ENCODE data around the gene FCRL3.
"Not testable (repeated sequence)": the region's sequence is repeated elsewhere in the genome, so short reads cannot be mapped to it uniquely, and the experiment has no call there.

FCRL3 gene, protein sequence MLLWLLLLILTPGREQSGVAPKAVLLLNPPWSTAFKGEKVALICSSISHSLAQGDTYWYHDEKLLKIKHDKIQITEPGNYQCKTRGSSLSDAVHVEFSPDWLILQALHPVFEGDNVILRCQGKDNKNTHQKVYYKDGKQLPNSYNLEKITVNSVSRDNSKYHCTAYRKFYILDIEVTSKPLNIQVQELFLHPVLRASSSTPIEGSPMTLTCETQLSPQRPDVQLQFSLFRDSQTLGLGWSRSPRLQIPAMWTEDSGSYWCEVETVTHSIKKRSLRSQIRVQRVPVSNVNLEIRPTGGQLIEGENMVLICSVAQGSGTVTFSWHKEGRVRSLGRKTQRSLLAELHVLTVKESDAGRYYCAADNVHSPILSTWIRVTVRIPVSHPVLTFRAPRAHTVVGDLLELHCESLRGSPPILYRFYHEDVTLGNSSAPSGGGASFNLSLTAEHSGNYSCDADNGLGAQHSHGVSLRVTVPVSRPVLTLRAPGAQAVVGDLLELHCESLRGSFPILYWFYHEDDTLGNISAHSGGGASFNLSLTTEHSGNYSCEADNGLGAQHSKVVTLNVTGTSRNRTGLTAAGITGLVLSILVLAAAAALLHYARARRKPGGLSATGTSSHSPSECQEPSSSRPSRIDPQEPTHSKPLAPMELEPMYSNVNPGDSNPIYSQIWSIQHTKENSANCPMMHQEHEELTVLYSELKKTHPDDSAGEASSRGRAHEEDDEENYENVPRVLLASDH

GRCh38 chr1:157700732-157701131 is at the start of gene FCRL3:
TSS of gene FCRL3 (minus strand) at chr1:157700769. CDS start at chr1:157700489, 280 bp downstream.
- DNase-seq = no peak

GRCh38 chr1:157748262-157748817 is 47.8 kb upstream of the FCRL3 start:
- DNase-seq = no peak

DNA sequence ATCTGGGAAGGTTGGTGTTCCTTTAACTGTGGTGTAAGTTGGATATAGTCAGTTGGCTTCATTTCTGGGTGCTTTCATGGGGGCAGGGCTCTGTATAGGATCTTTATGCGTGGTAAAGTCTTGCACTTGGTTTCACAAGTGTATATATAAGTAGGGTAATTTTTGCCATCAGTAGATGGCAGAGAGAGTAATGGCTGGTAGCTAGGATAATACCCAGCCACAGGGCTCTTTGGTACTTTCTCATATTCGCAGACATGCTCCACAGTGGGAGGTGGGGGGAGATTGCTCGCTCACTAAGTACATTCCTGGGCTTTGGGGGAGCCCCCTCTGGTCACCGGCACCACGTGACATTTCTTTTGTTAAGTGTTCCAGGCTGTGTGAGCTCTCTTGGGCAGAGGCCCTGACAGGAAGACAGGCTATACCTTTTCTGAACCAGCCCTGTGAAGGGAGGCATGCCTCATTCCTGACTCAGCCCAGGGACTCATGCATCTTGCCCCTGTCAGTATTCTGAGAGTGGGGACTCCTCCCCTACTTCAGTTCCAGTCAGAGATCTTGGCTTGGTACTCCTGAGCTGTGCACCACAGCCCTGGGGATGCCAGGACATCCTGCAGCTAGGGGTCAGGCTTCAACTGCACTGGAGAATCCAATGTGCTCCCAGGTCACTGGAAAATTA is 38.8 kb upstream of the FCRL3 start:
- no peak for DNase-seq

DNA sequence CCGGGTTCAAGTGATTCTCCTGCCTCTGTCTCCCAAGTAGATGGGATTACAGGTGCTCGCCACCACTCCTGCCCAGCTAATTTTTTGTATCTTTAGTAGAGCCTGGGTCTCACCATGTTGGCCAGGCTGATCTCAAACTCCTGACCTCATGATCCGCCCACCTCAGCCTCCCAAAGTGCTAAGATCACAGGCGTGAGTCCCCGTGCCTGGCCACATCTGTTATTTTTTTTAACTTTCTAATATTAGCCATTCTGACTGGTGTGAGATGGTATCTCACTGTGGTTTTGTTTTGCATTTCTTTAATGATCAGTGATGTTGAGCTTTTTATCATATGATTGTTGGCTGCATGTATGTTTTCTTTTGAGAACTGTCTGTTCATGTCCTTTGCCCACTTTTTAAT is 35.4 kb upstream of the FCRL3 start:
- not testable (repeated sequence) for DNase-seq

DNA sequence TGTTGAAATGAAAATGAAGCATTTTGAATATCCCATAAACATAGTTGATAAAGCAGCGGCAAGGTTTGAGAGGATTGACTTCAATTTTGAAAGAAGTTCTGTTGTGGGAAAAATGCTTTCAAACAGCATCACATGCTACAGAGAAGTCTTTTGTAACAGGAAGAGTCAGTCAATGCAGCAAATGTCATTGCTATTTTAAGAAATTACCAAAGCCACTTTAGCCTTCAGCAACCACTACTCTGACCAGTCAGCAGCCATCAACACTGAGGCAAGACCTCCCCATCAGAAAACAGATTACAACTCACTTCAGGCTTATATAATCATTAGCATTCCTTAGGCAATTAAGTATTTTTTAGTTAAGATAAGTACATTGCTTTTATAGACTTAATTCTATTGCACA is 33.8 kb upstream of the FCRL3 start:
- no peak for DNase-seq

DNA sequence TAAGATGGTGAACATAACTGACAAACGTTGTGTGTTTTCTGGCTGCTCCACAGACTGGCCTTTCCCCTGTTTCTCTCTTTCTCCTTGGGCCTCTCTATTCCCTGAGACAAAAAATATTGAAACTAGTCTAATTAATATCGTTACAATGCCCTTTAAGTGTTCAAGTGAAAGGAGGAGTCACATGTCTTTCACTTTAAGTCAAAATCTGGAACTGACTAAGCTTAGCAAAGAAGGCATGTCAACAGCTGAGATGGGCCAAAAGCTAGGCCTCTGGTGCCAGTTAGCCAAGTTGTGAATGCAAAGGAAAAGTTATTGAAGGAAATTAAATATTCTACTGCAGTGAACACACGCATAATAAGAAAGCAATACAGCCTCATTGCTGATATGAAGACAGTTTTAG is 32.2 kb upstream of the FCRL3 start:
- DNase-seq = no peak

GRCh38 chr1:157725221-157725577 is 24.6 kb upstream of the FCRL3 start:
- DNase-seq = no peak

DNA sequence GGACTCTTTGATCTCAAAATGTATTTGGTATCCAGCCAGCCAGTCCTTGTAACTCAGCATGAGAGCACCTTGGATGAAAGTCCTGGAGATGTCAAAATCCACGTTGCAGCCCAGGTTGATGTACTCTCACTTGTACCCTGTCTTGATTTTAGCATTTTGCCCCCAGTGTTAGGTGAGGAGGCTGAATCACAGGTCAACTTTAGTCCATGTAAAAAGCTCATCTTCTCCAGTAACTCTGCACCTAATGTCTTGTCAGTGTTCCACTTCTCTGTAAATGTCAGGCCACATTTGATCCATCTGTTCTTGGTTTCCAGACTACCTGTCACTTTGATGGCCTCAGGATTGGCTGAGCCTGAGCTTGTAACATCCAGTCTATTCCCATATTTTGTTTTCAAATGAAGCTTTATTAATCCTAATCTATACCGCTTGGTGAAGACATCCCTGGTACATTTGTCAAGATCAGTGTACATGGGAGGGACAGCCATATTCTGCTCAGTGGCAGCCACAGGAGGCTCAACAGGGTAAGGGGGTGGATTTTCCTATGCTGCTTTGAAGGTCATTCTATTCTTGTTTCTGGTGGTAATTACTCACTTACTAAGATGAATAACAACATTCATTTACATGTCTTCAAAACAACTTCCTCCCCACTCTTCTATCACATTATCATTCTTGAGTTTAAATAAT is 24.1 kb upstream of the FCRL3 start:
- DNase-seq = no peak

DNA sequence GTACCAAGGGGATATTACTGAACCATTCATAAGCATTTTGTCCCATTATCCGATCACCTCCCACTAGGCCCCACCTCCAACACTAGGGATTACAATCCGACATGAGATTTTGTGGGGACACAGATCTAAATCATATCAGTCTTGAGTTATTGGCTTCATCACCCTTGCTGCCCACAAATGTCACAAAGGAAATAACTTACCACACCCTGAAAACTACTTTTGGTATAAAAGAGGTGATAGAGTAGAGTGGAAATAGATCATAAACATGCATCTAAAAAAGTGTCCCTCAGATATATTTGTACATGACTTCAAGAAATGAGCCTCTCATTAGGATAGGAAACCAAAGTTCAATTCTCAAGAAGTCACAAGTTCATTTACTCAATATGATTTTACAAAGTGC is 22.6 kb upstream of the FCRL3 start:
- DNase-seq = no peak

GRCh38 chr1:157721985-157722384 is 21.4 kb upstream of the FCRL3 start:
- no peak for DNase-seq

DNA sequence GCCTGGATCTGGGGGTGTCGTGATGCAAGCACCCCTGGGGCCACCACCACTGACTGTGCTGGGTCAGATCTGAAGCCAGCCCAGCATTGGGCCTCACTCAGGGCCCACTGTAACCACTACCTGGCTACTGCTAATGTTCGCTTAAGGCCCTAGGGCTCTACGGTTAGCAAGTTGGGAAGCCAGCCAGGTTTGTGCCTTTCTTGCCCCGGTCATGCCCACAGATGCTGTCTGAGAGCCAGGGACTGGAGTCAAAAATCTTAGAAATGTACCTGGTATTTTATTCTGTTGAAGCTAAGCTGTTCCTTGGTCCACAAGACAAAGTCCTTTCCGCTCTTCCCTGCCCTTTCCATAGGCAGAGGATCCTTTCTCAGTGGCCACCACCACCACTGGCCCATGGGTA is 15.2 kb upstream of the FCRL3 start:
- no peak for DNase-seq

DNA sequence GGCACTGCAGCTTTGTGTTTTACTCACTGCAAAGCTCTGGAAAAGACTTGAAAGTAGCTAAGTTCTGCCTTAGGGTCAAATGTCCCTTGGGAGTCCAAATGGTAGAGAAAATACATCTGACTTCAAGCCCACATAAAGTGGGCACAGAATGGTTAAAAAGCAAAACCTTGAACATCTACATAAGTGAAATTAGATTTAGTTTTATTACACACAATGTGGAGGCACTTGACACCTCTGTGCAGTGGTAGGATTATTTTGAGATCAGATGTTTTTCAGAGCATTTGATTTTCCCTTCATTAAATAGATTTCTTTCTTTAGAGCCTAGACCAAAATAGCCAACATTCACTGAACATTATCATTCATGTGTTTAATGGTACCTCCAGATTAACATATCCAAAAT is 11.2 kb upstream of the FCRL3 start:
- no peak for DNase-seq

DNA sequence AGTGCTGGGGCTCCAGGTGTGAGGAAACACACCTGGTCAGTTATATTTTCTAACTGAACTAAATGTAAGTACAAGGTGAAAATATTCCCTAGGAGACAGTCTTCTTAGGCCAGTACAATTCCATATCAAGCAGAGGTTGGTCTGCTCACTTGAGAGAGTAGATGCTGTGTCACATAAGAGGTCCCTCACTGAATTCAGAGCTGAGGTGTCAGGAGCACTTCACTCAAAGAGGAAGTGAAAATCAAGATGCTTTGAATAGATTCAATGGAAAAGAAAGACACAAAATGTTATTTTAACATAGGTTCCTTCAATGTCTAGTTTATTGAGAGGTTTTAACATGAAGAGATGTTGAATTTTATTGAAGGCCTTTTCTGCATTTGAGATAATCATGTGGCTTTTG is 4.3 kb upstream of the FCRL3 start:
- no peak for DNase-seq

DNA sequence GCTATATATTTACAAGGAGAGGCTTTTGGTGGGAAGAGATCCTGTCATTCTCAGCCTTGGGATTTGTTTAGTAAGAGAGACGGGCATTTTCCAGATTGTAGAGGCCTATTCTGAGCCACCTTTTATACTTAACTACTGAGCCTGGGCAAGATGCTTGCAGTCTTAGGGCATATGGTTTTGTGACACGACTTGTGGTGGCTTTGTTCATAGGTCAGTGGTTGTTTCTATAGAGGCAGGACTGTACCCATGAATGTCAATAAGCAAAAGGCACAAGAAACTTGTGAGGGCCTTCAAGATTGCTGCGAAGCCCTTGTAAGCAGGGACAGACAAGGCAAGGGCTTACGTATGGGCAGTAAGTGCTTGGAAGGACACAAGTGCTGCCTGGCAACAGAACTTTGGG is 3.4 kb upstream of the FCRL3 start:
- DNase-seq = no peak

- no peak for DNase-seq
Observed at GRCh38 chr1:157702308-157702825, 1.8 kb upstream of the FCRL3 start.

DNA sequence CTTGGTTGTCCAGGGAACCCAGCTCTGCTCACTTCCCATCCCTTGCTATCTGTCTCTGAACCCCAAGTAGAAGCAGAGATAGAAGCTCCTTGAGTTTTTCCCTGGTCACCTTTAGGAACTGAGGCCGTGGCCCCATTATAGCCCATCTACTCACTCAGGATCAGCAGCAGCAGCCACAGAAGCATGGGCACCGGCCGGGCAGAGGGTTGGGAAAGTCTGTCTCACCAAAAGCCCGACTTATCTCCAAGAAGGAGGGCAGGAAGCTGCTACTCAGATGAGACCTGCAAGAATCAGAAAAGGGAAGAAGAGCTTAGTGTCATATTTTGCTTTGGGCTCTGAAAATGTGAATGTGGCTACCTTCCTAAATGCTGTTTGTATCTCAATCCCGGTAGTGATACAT is 264 bp downstream of the FCRL3 start:
- no peak for DNase-seq

DNA sequence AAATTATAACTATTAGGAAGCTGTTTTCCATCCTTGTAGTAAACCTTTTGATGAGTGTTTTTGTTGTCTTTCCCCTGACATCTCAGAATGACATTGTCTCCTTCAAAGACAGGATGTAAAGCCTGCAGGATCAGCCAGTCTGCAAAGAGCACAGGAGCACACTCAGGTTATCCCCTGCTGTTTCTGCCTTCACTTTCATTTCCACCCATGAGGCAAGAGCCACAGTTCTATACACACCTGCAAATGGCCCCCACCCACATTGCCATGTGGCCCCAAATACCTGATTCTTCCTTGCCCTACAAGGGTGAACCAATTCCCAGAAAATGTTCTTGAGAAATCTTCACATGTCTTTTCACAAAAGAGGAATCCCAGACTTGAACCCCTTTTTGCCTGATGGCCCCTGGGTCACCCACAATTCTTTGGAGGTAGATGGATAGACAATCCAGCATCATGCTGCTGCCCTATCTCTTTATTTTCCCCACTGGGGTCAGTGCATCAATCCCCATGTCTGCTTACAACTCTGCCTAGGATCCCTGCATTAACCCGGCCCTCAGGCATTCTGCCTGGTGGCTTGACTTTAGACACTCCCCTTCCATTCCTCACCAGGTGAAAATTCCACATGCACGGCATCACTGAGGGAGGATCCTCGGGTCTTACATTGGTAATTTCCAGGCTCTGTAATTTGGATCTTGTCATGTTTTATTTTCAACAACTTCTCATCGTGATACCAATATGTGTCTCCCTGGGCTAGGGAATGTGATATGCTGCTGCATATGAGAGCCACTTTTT is 2.6 kb downstream of the FCRL3 start:
- DNase-seq = no peak

DNA sequence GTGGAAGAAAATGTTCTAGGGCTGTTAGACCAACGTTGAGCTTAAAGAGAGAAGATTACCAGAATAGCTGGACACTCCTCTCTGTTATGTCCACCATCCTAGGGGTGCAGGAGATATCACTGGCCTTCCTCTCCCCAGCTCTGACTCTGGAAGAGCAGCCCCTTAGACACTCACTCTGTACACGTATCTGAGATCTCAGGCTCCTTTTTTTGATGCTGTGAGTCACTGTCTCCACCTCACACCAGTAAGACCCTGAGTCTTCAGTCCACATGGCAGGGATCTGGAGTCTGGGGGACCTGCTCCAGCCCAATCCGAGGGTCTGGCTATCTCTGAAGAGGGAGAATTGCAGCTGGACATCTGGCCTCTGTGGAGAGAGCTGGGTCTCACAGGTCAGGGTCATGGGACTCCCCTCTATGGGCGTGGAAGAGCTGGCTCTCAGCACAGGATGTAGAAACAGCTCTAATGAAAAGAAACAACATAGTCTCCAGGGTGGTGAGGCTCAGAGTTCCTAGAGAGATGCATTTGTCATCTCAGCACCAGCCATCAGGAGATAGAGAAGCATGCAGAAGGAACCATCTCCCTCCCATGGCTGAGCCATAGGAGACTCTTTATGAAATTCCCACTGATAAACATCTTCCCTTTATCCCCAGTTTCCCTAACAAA is 3.5 kb downstream of the FCRL3 start:
- no peak for DNase-seq

GRCh38 chr1:157695417-157695816 is 5.2 kb downstream of the FCRL3 start:
- no peak for DNase-seq

- DNase-seq = no peak
Observed at GRCh38 chr1:157691285-157691920, 9.2 kb downstream of the FCRL3 start.

Data from NCI-H187 treated with DMSO at 0.1 percent for 48 hours (cell line).